Superior temporal gyrus (tissue), 1 donor: ENCODE data around the gene TMEM258.

Experiments used
- DNase-seq: peaks from one replicate; pipeline ENCODE4 v3.0.0-alpha.2; 2016; ENCODE audit errors: extremely low spot score

Gene TMEM258

DNA sequence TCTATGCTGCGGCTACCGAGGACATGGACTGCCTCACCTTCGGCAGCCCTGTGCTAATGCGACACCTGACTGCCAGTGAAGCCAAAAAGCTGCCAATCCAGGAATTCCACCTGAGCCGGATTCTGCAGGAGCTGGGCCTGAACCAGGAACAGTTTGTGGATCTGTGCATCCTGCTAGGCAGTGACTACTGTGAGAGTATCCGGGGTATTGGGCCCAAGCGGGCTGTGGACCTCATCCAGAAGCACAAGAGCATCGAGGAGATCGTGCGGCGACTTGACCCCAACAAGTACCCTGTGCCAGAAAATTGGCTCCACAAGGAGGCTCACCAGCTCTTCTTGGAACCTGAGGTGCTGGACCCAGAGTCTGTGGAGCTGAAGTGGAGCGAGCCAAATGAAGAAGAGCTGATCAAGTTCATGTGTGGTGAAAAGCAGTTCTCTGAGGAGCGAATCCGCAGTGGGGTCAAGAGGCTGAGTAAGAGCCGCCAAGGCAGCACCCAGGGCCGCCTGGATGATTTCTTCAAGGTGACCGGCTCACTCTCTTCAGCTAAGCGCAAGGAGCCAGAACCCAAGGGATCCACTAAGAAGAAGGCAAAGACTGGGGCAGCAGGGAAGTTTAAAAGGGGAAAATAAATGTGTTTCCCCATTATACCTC, 3.6 kb upstream of the TMEM258 start:
- no peak for DNase-seq

DNA sequence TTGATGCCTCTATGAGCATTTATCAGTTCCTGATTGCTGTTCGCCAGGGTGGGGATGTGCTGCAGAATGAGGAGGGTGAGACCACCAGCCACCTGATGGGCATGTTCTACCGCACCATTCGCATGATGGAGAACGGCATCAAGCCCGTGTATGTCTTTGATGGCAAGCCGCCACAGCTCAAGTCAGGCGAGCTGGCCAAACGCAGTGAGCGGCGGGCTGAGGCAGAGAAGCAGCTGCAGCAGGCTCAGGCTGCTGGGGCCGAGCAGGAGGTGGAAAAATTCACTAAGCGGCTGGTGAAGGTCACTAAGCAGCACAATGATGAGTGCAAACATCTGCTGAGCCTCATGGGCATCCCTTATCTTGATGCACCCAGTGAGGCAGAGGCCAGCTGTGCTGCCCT, 3.1 kb upstream of the TMEM258 start:
- no peak for DNase-seq

DNA sequence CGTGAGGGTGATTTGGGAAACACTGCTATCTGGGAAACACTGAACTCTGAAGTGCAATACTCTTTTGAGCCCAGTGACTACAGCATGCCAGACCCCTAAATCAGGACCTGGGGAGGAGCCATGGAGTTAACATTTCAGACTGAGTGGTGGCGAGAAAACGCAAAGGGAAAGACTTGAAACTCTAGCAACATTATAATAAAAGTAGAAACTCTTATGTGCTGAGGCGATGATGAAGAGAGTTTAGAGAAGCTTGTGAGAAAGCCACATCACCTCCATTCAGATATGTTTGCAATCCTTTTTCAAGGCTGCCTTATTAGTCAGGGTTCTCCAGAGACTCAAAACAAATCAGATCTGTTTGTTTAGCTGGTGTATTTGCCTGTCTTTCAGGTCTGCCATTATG, 2.2 kb upstream of the TMEM258 start:
- no peak for DNase-seq

DNA sequence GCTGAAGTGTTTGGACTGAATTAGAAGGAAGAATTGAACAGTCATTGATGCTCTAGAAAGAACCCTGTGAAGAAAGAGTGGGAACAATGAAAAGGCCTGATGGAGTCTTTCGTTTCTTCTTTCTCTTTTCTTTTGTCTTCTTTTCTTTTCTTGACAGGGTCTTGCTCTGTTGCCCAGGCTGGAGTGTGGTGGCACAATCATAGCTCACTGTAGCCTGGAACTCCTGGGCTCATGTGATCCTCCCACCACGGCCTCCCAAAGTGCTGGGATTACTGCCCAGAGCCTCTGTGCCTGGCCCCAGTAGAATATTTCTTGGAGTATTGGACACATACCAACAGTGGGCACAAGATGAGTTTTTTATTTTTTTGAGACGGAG, 1.4 kb upstream of the TMEM258 start:
- DNase-seq, result no peak

DNA sequence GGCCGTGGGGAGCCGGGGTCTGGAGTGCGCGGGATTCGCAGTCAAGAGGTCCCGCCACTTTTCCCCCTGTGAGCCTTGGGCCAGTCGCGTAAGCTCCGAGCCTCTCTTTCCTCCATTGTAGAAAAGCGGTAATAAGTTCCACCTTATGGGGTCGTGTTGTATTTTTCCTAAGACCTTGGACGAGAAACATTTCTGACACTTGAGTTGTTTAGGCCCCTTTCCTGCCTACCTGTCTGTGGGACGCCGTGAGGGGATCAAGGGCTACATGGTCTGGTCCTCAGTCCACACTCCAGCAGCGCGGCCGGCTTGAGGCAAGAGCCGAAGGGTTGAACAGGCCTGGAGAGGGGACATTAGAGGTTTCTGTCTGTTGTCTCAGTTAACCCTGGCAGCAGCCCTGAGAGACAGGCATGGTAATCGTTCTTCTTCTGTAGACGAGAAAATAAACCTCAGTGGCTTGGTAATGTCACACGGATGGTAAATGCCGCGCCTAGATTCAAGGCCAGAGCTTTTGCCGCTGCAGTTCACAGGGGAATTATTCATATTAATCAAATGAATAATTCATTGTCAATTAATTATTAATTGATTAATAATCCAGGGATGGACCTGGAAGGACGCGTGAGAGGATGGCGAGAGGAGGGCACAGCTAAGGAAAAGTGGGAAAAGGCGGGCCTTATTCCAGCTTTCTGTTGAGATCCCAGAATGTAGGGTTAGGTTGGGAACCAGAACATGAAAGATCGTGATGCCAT, 857 bp upstream of the TMEM258 start:
- no peak for DNase-seq

DNA sequence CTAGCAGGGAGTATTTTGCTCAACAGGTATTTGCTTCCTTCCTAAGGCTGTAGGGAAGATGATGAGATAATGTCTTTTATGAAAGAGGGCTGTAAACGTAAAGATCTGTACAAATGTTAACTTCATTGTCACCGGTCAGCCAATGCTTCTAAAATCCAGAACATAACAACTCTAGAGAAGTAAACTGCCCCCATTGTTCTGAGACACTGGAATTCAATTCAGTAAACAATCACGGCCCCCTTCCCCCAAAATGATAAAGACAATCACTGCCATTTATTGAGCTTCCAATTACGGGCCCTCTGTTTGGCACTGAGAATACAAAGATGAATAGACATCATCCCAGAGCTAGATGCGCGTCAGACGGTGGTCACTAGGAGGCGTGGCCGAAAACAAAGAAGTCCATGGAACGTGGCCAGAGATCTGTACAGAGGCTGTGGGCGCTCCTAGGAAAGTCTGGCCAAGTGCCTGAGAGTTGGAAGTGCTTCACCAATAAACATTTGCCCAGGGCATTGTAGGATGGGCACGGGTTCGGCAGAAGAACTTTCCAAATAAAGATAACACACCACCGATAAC, 576 bp downstream of the TMEM258 start:
- peak; percentile 99 for DNase-seq

DNA sequence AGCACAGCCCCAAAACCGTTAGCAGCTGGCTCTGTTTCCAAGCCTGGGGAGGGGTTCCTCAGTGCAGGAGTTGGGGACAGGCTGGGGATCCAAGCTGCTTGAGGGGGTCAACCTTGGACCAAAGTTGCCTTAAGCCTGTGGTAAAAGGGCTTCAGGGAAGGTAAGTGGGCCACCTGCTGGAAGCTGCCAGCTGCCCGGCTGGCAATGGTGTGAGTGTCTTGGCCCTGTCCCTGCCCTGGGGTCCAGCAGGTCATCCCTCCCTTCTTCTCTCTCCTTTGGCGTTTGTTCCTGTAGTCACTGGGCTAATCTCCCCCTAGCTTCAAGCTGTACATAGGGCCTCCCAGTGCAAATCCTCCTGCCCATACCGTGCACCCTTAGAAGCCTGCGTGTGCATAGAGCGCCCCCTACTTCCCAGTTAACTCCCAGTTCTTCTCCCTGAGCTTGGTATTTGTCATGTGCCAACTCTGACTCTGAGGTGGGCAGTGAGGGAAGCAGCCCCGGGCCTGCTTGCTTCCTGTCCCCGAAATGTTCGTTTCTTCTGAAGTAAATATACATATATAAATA, 4.4 kb downstream of the TMEM258 start:
- peak; percentile 88 for DNase-seq

DNA sequence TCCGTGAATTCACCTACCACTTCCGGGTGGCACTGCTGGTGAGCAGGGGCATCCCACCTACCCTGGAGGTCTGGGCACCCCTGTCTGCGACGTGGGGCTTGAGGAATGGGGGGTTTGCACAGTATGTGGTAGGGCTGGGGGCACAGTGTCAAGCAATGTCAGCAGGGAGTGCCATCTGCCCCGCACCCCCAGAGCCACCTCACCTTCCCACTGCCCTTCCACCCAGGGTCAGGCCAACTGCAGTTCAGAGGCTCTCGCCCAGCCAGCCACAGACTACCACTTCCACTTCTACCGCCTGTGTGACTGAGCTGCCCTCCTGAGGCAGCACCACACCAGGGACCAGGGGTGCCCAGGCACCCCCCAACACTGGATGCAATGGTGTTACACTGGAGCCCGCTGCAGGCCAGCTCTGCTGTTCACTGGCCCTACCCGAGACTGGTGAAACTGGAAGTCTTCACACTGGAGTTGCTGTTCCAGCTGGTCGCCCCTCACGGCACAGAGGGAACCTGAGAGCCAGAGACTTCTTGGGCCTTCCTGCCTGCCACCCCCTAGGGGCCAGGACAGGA, 6.5 kb downstream of the TMEM258 start:
- DNase-seq, result no peak

DNA sequence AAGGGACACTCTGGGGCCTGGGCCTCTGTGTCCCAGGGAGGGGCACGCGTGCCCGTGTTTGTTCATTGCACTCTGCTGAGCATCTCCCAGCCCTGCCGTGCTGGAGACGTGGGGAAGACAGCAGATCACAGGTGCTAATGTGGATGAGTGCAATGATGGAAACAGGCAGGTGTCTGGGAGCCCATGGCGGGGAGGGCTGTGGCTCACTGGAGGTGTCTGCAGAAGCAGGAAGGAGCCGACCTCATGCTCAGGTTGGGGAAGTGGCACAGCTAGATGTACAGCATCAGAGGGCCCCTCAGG, 7.9 kb downstream of the TMEM258 start:
- DNase-seq, result no peak

DNA sequence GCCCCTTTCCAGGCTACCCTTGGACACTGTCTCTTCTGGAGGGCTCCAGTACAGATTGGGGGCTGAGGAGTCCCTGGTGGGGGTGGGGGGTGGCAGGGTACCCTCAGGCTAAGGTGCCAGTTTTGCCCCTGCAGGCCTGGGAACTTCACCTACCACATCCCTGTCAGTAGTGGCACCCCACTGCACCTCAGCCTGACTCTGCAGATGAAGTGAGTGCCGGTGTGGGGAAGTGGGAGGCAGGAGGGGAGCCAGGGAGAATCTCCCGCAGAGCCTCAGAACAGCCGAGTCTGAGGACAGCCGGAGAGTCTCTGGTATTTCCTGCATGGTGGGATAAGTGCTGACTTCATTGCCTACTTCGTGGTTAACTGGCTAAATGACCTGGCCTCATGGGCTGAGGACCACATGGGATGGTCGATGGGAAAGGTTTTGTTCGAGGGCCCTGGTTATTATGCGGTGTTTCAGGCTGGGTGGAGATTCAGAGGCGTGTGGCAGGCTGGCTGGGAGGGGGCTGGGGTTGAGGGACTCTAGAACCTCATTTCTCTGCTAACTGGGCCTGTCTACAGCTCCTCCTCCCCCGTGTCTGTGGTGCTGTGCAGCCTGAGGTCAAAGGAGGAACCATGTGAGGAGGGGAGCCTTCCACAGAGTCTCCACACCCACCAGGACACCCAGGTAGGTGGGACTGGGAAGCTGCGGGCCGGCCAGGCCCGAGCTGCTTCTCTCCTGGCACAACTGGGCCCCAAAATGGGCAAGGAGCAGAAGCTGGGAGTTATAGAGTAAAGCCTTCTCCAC, 8.5 kb downstream of the TMEM258 start:
- DNase-seq, result no peak

DNA sequence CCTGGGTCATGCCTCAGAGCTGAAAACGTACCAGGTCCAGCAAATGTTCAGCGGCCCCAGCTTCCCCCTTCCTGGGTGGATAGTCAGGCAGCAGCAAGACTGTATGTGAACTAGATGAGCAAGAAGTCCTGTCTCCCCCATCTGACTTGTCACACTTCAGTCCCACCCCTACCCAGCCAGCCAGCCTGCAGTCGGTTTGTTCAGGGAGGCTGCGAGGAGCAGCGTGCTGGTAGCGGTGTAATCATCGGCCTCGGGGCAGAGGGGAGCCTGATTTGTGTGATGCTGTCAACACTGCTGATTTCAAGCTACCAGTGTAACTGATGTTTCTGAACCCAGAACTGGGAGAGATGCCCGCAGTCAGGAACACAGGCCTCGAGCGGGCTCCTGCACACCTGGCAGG, 9.6 kb downstream of the TMEM258 start:
- DNase-seq, result no peak

DNA sequence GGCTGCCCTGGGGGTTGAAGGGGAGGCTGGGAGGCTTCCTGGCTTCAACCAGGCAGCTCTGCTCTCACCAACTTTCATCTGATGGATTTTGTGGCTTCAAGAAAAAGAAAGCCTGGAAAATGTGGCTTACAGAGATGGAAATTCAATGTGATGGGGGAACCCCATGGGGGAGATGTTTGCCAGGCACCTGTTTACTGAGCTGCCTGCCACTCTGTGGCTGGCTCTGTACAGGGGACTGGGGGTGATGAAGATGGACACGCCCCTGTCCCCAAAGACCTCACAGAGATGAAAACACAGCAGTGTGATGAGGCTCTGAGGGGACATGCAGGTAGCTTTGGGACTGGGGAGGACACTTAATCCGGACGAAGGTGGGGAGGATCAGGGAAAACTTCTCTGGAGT, 10.1 kb downstream of the TMEM258 start:
- DNase-seq, result no peak

DNA sequence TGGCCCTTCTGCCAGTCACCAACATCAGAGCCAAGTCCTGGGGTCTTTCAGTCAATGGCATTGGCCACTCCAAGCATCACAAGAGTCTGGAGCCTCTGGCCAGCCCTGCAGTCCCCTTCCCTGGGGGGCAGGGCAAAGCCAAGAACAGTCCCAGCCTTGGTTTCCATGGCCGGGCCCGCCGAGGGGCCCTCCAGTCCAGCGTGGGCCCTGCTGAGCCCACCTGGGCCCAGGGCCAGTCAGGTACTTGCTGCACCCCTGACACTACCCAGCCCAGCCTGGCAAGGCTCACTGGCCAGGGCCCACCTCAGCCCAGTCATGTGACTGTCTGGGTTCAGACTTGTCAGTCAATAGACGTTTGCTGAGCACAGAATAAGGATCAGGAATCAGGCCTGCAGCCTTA, 10.8 kb downstream of the TMEM258 start:
- no peak for DNase-seq

DNA sequence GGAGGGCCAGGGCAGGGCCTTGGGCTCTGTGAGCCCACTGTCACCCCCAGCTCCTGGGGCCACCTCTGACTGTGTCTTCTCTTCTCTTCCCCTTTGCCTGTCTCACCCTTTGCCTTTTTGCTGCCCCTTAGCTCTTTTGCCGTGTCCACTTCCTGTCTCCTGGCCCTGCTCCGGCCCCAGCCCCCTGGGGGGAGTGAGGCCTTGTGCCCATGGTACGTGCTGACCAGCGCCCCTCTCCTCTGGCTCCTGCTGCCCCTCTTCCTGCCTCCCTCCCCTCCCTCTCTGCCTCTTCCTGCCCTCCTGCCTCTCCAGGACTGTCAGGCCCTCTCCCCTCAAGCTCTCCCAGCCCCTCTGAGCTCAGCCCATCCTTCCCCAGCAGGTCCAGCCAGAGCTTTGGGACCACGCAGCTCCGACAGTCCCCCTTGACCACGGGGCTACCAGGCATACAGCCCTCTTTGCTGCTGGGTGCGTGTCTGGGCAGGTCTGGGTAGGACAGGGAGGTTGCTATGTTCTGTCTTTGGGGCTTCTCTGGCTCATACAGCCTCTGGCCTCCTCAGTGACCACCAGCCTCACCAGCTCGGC, 11.7 kb downstream of the TMEM258 start:
- DNase-seq, result no peak

DNA sequence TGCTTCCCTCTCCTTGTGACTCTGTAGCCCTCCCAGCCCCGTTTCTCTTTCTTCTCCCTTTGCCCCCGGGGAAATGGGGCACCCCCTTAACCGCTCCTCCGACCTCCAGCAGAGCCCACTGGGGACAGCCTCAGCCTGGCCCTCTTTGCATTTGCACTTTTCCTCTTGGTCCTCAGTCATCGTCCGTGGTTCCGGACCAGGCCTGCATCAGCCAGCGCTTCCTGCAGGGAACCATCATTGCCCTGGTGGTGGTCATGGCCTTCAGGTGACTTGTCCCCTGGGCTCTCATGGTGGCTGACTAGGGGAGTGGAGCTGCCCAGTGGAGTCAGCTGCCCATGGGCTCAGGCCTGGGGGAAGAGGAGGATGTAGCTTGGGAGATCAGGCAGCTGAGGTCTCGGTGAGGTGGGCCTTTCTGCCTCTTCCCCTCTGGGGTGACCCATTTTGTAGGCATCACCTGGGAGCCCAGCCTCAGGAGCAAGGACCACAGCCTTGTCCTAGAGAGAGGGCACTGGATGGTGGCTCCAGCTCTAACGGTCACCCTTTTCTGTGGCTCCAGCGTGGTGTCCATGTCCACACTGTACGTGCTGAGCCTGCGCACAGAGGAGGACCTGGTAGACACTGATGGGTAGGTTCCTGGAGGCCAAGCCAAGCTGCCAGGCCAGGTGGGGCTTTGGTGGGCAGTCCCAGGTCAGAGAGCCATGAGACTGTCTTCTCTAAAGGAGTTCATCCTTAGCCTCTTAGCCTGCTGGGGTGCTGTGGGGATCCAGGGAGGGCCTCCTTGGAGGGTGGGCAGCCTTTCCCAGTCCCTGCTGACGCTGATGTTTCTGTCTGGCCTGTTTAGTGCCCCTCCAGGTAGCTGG, 12.5 kb downstream of the TMEM258 start:
- no peak for DNase-seq

DNA sequence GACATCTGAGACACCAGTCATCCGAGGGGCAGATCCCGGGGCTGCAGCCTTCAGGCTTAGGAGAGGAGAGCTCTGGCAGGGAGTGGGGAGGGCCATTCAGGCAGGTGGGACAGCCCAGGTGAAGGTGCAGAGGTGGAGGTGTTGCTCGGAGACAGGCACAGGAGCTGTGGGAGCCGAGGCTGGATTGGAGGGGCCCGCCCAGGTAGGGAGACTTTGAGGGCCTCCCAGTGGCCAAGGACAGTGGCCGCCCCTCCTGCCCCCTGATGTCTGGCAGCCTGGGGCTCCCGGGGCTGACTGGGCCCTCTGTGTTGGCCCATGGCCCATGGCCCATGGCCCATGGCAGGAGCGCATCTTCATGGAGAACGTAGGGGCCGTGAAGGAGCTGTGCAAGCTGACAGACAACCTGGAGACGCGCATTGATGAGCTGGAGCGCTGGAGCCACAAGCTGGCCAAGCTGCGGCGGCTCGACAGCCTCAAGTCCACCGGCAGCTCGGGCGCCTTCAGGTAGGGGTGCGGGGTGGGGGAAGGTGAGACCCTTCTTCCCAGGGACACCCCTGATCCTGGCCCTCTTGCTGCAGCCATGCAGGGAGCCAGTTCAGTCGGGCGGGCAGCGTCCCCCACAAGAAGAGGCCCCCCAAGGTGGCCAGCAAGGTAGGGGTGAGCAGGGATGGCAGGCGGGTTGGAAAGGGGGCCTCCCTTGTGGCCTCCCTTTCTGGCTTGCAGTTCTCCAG, 13.3 kb downstream of the TMEM258 start:
- DNase-seq, result no peak

DNA sequence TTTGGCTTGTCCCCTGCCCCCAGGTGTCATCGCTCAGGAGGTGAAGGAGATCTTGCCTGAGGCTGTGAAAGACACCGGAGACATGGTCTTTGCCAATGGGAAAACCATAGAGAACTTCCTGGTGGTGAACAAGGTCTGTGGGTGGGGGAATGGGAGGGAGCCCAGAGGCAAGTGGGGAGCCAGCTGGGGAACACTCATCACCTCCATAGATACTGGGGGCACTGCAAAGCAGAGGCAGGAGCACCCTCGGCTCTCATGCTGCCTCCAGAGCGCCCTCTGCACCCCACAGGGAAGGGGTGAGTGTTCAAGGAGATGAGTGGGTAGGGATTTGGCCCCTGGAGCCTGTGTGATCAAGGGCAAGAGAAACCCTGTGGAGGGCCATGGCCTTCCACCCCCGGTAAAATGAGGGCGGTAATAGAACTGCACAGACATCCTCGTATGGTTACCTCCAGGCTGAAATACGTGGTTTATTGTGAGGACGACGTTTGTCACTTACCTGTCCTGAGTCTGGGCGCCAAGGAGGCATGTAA, 14.0 kb downstream of the TMEM258 start:
- DNase-seq, result no peak

DNA sequence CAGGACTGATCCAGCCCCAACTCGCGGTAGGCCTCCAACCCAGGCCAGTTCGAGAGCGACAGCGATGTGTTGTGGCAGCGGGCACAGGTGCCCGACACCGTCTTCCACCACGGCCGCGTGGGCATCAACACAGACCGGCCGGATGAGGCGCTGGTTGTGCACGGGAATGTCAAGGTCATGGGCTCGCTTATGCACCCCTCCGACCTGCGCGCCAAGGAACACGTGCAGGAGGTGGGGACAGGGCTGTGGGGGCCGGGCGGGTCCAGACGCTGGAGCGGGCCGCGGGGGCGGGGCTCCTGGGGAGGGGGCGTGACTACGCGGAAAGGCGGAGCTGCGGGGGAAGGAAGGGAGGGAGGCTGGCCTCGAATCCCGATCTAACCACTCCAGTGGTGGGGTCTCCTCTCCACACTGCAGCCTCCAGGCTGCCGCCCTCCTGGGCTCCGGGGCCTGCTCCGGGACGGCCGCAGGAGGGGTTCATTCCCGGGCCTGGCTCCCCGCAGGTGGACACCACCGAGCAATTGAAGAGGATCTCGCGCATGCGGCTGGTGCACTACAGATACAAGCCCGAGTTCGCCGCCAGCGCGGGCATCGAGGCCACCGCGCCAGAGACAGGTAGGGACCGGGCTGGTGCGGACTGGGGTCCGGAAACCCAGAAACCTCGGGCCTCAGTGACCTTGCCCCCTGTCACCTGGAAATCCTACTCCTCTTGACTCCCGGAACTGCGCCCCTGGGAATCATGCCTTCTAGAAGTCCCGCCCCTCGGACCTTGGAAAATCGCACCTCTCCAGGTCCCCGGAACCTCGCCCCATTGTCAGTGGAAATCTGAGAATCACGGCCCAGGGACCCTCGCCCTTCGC, 14.9 kb downstream of the TMEM258 start:
- no peak for DNase-seq

DNA sequence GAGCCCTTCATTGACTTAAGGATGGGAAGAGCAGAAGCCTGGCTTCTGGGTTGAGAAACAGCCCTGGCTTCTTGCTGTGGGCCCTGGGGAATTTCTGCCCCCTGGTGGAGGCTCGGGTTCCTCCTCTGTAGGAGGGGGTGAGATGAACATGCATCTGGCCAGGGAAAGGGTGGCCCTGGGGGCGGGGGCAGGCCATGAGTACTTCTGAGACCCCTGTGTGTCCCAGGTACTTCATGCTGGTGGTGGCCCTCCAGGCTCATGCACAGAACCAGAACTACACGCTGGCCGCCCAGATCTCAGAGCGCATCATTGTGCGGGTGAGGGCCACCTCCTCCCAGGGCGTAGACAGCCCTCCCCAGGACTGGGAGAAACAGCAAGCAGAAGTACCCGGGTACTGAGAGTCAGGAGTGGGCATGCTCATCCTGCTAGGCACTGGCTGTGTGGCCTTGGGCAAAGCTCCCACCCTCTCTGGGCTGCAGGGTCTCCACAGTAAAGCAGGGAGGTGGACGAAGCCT, 15.8 kb downstream of the TMEM258 start:
- peak; percentile 70 for DNase-seq
